Measurements from ENCODE around the gene SETDB2.

The SETDB2 gene, protein sequence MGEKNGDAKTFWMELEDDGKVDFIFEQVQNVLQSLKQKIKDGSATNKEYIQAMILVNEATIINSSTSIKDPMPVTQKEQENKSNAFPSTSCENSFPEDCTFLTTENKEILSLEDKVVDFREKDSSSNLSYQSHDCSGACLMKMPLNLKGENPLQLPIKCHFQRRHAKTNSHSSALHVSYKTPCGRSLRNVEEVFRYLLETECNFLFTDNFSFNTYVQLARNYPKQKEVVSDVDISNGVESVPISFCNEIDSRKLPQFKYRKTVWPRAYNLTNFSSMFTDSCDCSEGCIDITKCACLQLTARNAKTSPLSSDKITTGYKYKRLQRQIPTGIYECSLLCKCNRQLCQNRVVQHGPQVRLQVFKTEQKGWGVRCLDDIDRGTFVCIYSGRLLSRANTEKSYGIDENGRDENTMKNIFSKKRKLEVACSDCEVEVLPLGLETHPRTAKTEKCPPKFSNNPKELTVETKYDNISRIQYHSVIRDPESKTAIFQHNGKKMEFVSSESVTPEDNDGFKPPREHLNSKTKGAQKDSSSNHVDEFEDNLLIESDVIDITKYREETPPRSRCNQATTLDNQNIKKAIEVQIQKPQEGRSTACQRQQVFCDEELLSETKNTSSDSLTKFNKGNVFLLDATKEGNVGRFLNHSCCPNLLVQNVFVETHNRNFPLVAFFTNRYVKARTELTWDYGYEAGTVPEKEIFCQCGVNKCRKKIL

DNA sequence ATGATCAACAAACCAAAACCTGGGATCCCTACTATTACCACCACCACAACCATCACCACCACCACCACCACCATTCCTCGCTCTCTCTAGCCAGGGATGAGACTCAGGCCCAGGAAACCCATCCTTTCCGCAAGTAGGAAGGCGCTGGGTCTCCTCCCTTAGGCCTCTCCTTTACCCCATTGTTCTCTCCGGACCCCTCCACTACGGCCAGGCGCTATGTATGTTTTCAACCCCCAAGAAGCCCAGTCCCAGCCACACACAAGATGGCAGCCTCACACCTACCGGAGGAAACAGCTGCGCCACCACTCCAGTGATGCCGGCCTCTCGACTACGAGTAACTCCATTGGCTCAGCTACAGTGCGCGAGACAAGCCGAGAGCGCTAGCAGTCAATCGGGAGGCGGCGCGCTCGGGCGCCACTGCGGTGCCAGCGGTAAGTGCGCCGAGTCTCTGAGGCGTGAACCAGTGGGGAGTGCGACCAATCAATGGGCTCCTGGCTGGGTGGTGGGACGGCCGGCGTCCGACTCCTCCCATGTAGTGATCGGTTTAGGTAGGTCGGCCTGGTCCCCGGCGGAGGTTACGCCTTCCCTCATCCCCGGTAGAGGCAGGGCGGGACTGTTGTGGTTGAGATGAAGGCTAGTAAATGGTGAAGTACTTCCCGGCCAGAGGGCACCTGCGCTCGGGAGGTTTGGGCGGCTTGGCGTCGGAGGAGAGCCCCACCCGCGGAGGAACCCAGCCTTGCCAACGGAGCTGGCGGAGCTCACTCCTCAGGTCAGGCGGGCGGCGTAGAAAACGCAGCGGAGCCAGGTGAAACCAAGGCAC is at the start of gene SETDB2, which contains the start of gene CAB39L:
SETDB2 (plus strand) TSS at position 571 of the 820 bp plus-strand sequence. CDS start 7,620 bp downstream, outside the sequence.
CAB39L (minus strand) TSS at position 361 of the 820 bp plus-strand sequence. CDS start 61,154 bp downstream, outside the sequence.
- peak; percentile 99 for DNase-seq

GRCh38 chr13:49395451-49395865 is 48.6 kb upstream of the SETDB2 start:
- DNase-seq: no peak

DNA sequence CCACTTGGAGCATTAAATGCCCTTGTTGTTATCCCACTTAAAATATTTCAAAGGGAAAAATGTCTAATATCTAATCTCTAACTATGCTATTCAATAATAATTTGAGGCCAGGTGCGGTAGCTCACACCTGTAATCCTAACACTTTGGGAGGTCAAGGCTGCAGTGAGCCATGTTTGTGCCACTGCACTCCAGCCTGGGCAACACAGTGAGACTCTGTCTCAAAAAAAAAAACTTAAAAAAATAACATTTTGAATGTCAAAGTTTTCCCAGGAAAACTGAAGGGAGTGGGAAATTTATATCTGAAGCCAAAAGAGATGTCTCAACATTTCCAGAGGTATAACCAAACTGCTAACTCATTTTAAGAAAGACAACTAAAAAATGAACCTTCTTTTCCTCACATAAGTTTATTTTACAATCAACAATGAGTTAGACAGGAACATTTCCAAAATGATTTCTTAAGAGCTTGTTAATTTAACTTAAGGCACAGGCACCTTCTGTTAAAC is 48.1 kb upstream of the SETDB2 start:
- no peak for DNase-seq

- DNase-seq: no peak
These were observed 44.1 kb upstream of the SETDB2 start for GRCh38 chr13:49399801-49400472.

DNA sequence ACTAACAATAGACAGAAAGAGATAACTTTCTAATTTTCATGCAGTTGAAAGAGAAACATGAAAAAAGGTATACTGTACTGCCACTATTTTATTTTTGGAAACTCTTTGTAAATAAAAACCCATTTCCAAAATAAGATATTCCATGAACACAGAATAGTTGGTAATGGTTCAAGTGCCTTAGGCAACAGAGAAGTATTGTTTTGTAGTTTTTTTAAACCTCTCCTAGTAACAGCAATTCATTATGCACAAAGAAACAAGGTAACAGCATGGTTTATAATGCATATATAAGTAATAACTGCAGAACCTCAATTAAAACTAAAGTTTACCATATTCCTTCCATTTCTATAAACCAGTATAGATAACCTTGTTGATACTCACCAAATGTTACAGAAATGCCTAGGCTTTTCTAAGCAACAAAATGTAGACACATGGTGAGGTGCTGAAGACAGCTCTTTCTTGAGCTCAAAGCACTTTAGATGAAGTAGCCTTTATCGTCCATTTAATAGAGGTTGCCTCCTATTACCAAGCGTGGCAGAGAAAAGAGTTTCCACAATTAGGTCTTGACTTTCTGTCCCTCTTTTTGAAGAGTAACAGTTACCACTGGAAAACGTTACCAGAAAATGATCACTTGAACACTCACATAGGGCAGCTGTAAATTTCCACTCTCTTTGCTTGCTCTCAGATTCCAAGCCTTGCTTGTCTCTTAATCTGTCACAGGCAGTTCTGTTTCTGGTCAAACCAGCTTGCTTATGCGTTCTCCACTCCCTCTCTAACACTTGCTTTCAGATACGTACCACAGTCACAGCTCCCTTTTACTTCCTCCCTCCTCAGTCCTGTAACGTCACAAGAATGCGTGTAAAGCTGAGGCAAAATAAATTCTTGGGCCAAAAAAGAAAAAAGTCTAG is 43.1 kb upstream of the SETDB2 start:
- no peak for DNase-seq

GRCh38 chr13:49403996-49404702 is 39.9 kb upstream of the SETDB2 start:
- no peak for DNase-seq

- DNase-seq: no peak
These were observed 39.4 kb upstream of the SETDB2 start for GRCh38 chr13:49404703-49405020.

DNA sequence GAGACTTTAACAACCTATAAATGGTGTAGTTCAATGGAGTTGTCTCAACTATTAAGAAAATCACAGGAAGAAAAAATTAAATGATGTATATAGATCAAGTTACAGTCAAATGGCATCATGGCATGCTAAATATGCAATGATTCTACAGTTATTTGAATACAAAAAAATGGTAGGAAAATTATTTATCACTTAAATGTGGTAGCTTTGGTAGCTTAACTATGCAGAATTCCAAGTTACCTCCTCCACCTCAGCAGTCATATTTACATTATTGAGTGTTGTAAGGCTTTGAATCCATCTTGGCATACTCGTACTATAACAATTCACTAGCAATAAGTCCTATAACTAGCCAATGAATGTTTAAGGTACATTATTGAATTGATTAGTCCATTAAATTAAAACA is 37.0 kb upstream of the SETDB2 start:
- no peak for DNase-seq

DNA sequence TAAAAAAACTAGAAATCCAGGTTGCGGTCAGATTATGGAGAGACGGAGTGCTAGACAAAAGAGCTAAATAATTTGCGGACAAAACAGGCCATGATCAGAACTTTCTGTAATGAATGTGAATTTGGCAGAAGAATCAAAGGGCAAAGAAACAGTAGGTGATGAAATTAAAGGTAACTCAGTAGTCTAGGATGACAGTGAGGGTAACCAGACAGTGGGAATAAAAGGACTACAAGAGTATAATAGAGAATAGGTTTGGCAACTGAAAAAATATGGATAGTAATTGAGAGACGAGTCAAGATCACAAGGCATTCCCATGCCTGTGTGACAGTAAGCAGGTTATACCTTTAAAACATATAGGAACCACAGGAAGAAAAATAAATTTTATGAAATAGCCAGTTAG is 36.1 kb upstream of the SETDB2 start:
- no peak for DNase-seq

DNA sequence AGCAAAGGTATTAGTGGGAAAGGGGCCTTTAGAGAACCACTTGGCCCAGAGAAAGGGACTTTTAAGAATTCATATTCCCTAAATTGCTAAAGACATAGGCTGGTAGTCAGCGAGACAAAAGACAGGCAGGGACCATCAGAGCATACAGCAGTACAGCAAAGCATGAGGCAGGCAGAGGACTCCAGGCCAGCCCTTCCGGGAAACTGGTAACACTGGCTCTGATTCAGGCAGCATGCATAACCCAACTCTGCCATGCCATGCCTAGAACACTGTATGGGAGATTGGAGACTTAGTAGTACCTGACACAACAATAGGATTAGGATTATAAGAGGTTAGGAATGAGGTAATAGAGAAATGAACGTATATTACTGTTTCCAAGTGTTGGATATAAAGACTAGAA is 35.1 kb upstream of the SETDB2 start:
- DNase-seq: no peak

DNA sequence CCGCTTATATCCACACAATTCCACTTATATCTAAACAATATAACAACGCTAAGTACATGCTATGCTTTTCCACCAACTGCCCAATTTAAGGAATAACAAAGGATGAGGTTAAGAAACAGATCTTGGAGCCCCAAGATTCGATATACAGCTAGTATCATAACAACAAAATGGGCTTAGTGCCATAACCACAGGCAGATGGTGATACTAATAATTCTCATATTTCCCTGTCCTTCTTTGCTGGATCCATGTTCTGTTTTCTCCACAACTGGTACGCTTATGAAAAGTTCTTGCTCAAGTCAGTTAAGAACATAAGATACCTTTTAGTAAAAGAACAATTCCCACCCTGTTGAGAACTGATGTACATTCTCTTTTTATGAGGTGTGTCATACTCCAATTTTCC is 34.1 kb upstream of the SETDB2 start:
- no peak for DNase-seq

GRCh38 chr13:49410477-49410876 is 33.6 kb upstream of the SETDB2 start:
- no peak for DNase-seq

GRCh38 chr13:49411353-49411752 is 32.7 kb upstream of the SETDB2 start:
- DNase-seq: no peak

- no peak for DNase-seq
These were observed 31.3 kb upstream of the SETDB2 start for GRCh38 chr13:49412749-49413148.

DNA sequence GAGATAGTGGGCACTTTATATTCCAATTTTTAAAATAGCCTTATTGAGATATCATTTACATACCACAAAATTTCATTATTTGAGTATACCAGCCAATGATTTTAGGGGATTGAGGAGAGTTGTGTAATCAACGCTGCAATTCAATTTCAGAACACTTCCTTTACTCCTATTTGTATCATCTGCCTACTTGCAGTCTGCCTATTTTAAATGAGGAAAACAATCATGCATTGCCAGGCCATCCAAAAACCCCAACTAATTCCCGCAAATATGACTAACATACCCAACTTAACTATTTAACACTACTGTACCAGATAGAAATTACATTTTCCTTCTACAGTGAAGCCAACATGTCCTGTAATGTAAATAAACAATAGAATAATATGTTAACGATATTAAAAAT is 26.9 kb upstream of the SETDB2 start:
- no peak for DNase-seq

- DNase-seq: no peak
These were observed 25.9 kb upstream of the SETDB2 start for GRCh38 chr13:49418206-49418605.

GRCh38 chr13:49419276-49419675 is 24.8 kb upstream of the SETDB2 start:
- DNase-seq: no peak

GRCh38 chr13:49421391-49421790 is 22.7 kb upstream of the SETDB2 start:
- peak; percentile 14 for DNase-seq

GRCh38 chr13:49424011-49424560 is 20.0 kb upstream of the SETDB2 start:
- no peak for DNase-seq

DNA sequence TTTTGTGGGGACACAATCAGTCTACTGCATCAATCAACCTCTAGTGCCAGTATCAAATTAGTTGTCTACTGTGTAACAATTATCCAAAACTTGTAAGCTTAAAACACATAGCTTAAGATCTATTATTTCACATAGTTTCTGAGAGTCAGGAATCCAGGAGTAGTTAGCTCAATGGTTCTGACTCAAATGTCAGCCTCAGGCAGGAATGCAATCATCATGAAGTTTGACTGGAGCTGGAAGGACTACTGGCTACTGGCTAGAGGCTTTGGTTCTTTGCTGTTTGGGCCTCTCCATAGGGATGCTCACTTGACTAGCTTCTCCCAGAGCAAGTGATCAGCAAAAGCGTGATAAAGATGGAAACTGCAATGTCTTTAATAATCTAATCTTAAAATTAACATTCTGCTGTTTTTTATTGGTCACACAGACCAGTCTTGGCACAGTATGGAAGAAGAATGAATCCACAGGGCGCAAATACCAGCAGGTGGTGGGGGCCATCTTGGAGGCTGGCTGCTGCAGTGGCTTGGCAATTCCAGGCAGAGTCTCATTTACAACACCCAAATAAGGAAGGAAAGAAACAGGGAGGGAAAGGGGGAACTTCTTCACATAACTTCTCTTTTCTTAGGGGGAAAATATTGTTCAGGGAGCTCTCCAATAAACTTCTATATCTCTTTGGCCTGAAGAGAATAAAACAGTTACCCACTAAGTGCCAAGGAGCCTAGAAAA is 15.9 kb upstream of the SETDB2 start:
- DNase-seq: no peak
